GM23338 (cell line): ENCODE measurements around the gene DIP2C. TPM values are rescaled to one million over a fixed set of nuclear protein-coding genes. Genes with fewer than 3 reads are reported as not detected.

ENCODE experiments used
- ATAC-seq: fragments of 200-7000 bp; cut with Tn5 transposase; 3 replicates; pipeline ENCODE4 v1.9.1; 2020
- DNase-seq: peaks from one replicate; pipeline ENCODE4 v3.0.0-alpha.2; 2015; ENCODE audit warnings: low spot score
- H2AFZ ChIP-seq: fragments of 200-600 bp; sonication (generic); 2 replicates; pipeline ENCODE4 v1.8.0; 2016; ENCODE audit warnings: antibody characterized with exemption, mild to moderate bottlenecking, moderate library complexity
- H3F3A ChIP-seq: fragments of 200-600 bp; sonication (generic); replicated peaks from 2 replicates; pipeline ENCODE4 v1.8.0; 2017; ENCODE audit warnings: antibody characterized with exemption, mixed run types, low read depth
- H3K27ac ChIP-seq: fragments of 200-600 bp; sonication (generic); 2 replicates; pipeline ENCODE4 v1.6.1; 2016; ENCODE audit warnings: low read depth
- H3K27me3 ChIP-seq: fragments of 200-600 bp; sonication (generic); 2 replicates; pipeline ENCODE4 v1.8.0; 2016; ENCODE audit warnings: mild to moderate bottlenecking, mixed run types, moderate library complexity; ENCODE audit not compliant: insufficient read depth
- H3K36me3 ChIP-seq: fragments of 200-600 bp; sonication (generic); 2 replicates; pipeline ENCODE4 v1.8.0; 2016; ENCODE audit warnings: mild to moderate bottlenecking; ENCODE audit not compliant: insufficient read depth
- H3K4me1 ChIP-seq: fragments of 200-600 bp; sonication (generic); 2 replicates; pipeline ENCODE4 v1.8.0; 2016; ENCODE audit warnings: mild to moderate bottlenecking, moderate library complexity; ENCODE audit not compliant: insufficient read depth
- H3K4me2 ChIP-seq: fragments of 200-600 bp; sonication (generic); 2 replicates; pipeline ENCODE4 v1.7.1; 2017; ENCODE audit warnings: mixed run types
- H3K4me3 ChIP-seq: fragments of 200-600 bp; sonication (generic); 2 replicates; pipeline ENCODE4 v1.6.1; 2016; ENCODE audit warnings: mixed run types
- H3K79me2 ChIP-seq: fragments of 200-600 bp; sonication (generic); replicated peaks from 2 replicates; pipeline ENCODE4 v1.8.0; 2017; ENCODE audit warnings: mild to moderate bottlenecking; ENCODE audit not compliant: insufficient read depth
- H3K9me2 ChIP-seq: fragments of 200-600 bp; sonication (generic); 2 replicates; pipeline ENCODE4 v1.8.0; 2017; ENCODE audit not compliant: insufficient read depth
- H4K20me1 ChIP-seq: fragments of 200-600 bp; sonication (generic); replicated peaks from 2 replicates; pipeline ENCODE4 v1.8.0; 2017; ENCODE audit warnings: mild to moderate bottlenecking; ENCODE audit not compliant: insufficient read depth
- H3K27ac Mint-ChIP-seq: 2 replicates; pipeline ENCODE4 v1.8.0; 2020; ENCODE audit warnings: inconsistent platforms, mild to moderate bottlenecking, moderate library complexity, mixed read lengths
- H3K27me3 Mint-ChIP-seq: 3 replicates; pipeline ENCODE4 v1.8.0; 2022; ENCODE audit warnings: low read depth, mild to moderate bottlenecking, moderate library complexity, mixed read lengths, inconsistent platforms; ENCODE audit not compliant: insufficient read depth, poor library complexity
- H3K36me3 Mint-ChIP-seq: 3 replicates; pipeline ENCODE4 v1.8.0; 2021; ENCODE audit warnings: low read depth, mild to moderate bottlenecking, inconsistent platforms, moderate library complexity, mixed read lengths
- H3K4me1 Mint-ChIP-seq: 3 replicates; pipeline ENCODE4 v1.8.0; 2020; ENCODE audit warnings: mild to moderate bottlenecking, inconsistent platforms, mixed read lengths
- H3K4me3 Mint-ChIP-seq: 3 replicates; pipeline ENCODE4 v1.8.0; 2021; ENCODE audit warnings: moderate library complexity, mild to moderate bottlenecking, inconsistent platforms, mixed read lengths
- H3K9me3 Mint-ChIP-seq: 3 replicates; pipeline ENCODE4 v1.8.0; 2020; ENCODE audit warnings: moderate library complexity, mild to moderate bottlenecking, inconsistent platforms, mixed read lengths
- CREB1 ChIP-seq: fragments of 250-450 bp; sonication (Bioruptor Pico); IDR thresholded peaks from 2 replicates; pipeline ENCODE4 v1.5.0; 2020; ENCODE audit warnings: low read depth, mild to moderate bottlenecking, moderate library complexity
- CTCF ChIP-seq, 2 experiments: fragments of 200-600 bp in 1 of 2; sonication (generic) in 1 of 2; conservative IDR thresholded peaks; 2 replicates each; pipeline versions ENCODE4 v1.5.1 to v1.6.1; 2016 to 2017; ENCODE audit warnings: antibody characterized with exemption in 2 of 2, low read depth in 2 of 2, mild to moderate bottlenecking in 2 of 2, moderate library complexity in 1 of 2
- ETS1 ChIP-seq: IDR thresholded peaks from 2 replicates; pipeline ENCODE4 v1.6.1; 2016; ENCODE audit warnings: antibody characterized with exemption
- EZH2 ChIP-seq: fragments of 200-600 bp; sonication (generic); IDR thresholded peaks from one replicate; pipeline ENCODE4 v1.8.0; 2017; ENCODE audit warnings: antibody characterized with exemption, mild to moderate bottlenecking, low read depth; ENCODE audit not compliant: unreplicated experiment
- EZH2phosphoT487 ChIP-seq: fragments of 200-600 bp; sonication (generic); IDR thresholded peaks from one replicate; pipeline ENCODE4 v1.8.1; 2018; ENCODE audit warnings: antibody characterized with exemption; ENCODE audit not compliant: unreplicated experiment
- JUNB ChIP-seq: IDR thresholded peaks from one replicate; pipeline ENCODE4 v1.6.1; 2016; ENCODE audit warnings: antibody characterized with exemption; ENCODE audit not compliant: unreplicated experiment
- POLR2AphosphoS5 ChIP-seq: IDR thresholded peaks from 2 replicates; pipeline ENCODE4 v1.6.1; 2016; ENCODE audit warnings: antibody characterized with exemption, low read depth
- STAT1 ChIP-seq: IDR thresholded peaks from one replicate; pipeline ENCODE4 v1.6.1; 2016; ENCODE audit warnings: antibody characterized with exemption; ENCODE audit not compliant: unreplicated experiment
- ZNF114 ChIP-seq: fragments of 250-450 bp; sonication (Bioruptor Pico); IDR thresholded peaks from 2 replicates; pipeline ENCODE4 v1.5.0; 2020; ENCODE audit warnings: mild to moderate bottlenecking, moderate library complexity
- ZNF331 ChIP-seq: fragments of 250-450 bp; sonication (Bioruptor Pico); IDR thresholded peaks from 2 replicates; pipeline ENCODE4 v1.5.0; 2020; ENCODE audit warnings: low read depth, mild to moderate bottlenecking, moderate library complexity
- ZNF462 ChIP-seq: fragments of 250-450 bp; sonication (Bioruptor Pico); IDR thresholded peaks from 2 replicates; pipeline ENCODE4 v1.5.0; 2020; ENCODE audit warnings: mild to moderate bottlenecking, moderate library complexity
- polyA plus RNA-seq: library from polyadenylated mRNA; unstranded; fragments of >200 nt; fragmentation: Nextera tagmentation; extraction: Ambion mirVana; gene quantifications from 2 replicates; pipeline ENCODE4 v1.2.1, GENCODE V29; 2016
- total RNA-seq: library from RNA; depleted of rRNA; stranded (reverse); fragments of >200 nt; shearing (Covaris generic); gene quantifications from 2 replicates; pipeline ENCODE4 v1.2.3, GENCODE V29; 2014

The DIP2C gene
- total and polyA plus RNA-seq, 2 experiments from 2014 or later = 5.1 to 7.7 TPM

GRCh38 chr10:361203-362081 lies 328.0 kb downstream of the DIP2C start:
- peaks cover 7% of the 10 kb centered on the region; the same call in 1 of the 3 replicates for H3K4me1 Mint-ChIP-seq
- TF ChIP-seq STAT1 = no peak
- TF ChIP-seq EZH2phosphoT487 = no peak
- TF ChIP-seq ETS1 = no peak
- no peak for TF ChIP-seq ZNF462
- no peak for TF ChIP-seq POLR2AphosphoS5
- TF ChIP-seq CTCF (conservative IDR thresholded peaks at IDR 0.05; ENCODE audit: low read depth in 2 of 2) = no peak
- no peak for TF ChIP-seq JUNB
- no peak for TF ChIP-seq EZH2
- no peak for TF ChIP-seq CREB1
- no peak for TF ChIP-seq ZNF114
- no peak for TF ChIP-seq ZNF331 (CRISPR knock-in tag)
- Histone ChIP-seq H3K4me3 (no peak overlapping the region), H4K20me1 (no peaks in the 10 kb centered on the region), H3K4me1 (no peaks in the 10 kb centered on the region), H3K79me2 (no peaks in the 10 kb centered on the region), H3F3A (no peaks in the 10 kb centered on the region), H3K9me2 (no peaks in the 10 kb centered on the region), H3K27ac (no peak overlapping the region), H3K4me2 (no peak overlapping the region), H3K27me3 (no peaks in the 10 kb centered on the region), H2AFZ (no peak overlapping the region), H3K36me3 (no peaks in the 10 kb centered on the region)
- DNase-seq (no peak), ATAC-seq (no peak)
- H3K27ac Mint-ChIP-seq = 0 out of 2 replicates have a peak overlapping the region, but pooled peaks have one; percentile 26
- H3K36me3 Mint-ChIP-seq = peaks cover 4% of the 10 kb centered on the region; the same call in 1 of the 3 replicates
- no peaks in the 10 kb centered on the region for H3K9me3 Mint-ChIP-seq
- no peak overlapping the region for H3K4me3 Mint-ChIP-seq
- peaks cover 8% of the 10 kb centered on the region for H3K27me3 Mint-ChIP-seq
